ENCODE measurements around the gene MSGN1.

DNA sequence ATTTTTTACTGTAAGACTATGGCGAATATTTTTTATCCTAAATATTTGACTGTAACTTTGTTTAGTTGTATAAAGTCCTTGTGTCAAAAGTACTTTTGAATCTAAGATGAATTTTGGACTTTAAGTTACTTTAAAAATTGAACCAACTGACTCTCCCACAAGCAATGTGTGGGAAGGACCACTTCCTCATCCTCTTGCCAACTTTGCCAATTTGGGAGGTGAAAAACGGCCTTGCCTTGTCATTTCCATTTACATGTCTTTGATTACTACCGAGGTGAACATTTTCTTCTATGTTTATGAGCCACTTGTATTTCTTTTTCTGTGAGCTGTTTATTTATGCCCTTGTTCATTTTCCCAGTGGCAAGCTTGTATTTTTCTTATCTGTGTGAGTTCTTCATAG lies 12.8 kb upstream of the MSGN1 start:
- TF ChIP-seq, protein P1, sequence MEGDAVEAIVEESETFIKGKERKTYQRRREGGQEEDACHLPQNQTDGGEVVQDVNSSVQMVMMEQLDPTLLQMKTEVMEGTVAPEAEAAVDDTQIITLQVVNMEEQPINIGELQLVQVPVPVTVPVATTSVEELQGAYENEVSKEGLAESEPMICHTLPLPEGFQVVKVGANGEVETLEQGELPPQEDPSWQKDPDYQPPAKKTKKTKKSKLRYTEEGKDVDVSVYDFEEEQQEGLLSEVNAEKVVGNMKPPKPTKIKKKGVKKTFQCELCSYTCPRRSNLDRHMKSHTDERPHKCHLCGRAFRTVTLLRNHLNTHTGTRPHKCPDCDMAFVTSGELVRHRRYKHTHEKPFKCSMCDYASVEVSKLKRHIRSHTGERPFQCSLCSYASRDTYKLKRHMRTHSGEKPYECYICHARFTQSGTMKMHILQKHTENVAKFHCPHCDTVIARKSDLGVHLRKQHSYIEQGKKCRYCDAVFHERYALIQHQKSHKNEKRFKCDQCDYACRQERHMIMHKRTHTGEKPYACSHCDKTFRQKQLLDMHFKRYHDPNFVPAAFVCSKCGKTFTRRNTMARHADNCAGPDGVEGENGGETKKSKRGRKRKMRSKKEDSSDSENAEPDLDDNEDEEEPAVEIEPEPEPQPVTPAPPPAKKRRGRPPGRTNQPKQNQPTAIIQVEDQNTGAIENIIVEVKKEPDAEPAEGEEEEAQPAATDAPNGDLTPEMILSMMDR (IDR thresholded peaks at IDR 0.05) = no peak
- TF ChIP-seq POLR2A (IDR thresholded peaks at IDR 0.05) = no peak

Measured in testis (tissue), 2 donors.